Measurements from ENCODE around the gene TADA2A. TPM values are rescaled to one million over a fixed set of nuclear protein-coding genes. Genes with fewer than 3 reads are reported as not detected.
"Not testable (repeated sequence)": the region's sequence is repeated elsewhere in the genome, so short reads cannot be mapped to it uniquely, and the experiment has no call there.

TADA2A gene
- total and polyA plus RNA-seq, 2 donors: 12.4 to 33.9 TPM

DNA sequence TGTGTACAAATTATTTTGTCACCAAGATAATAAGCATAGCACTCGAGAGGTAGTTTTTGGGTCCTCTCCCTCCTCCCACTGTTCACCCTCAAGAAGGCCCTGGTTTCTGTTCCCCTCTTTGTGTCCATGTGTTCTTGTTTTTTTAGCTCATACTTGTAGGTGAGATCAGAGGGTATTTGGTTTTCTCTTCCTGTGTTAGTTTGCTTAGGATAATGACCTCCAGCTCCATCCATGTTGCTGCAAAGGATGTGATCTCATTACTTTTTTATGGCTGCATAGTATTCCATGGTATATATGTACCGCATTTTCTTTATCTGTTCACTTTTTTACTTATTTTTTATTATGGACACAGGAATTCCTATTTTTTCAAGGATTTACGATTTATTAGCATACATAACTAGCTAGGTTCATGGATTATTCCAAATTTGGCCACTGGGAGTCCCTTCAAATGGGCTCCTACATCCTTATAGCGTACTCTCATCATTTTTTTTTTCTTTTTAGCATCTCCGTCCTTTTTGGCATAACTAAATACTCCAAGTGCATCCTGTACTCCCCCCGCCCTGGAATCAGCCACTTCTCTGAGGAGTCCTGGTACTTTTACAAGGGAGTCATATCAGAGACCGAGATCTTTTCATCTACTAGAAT, 7.3 kb downstream of the TADA2A start:
- H3K36me3 ChIP-seq (ENCODE audit: insufficient read depth): no peaks in the 10 kb centered on the region
- WGBS: 96% methylated on average over 7 of the region's 7 CpGs
- DNase-seq (ENCODE audit: extremely low spot score): no peak
- no peak overlapping the region for H3K4me3 ChIP-seq (ENCODE audit: low read depth, low read length)
- no peaks in the 10 kb centered on the region for H3K4me1 ChIP-seq (ENCODE audit: insufficient read depth)
- H3K27ac ChIP-seq (ENCODE audit: low read depth): no peak overlapping the region

DNA sequence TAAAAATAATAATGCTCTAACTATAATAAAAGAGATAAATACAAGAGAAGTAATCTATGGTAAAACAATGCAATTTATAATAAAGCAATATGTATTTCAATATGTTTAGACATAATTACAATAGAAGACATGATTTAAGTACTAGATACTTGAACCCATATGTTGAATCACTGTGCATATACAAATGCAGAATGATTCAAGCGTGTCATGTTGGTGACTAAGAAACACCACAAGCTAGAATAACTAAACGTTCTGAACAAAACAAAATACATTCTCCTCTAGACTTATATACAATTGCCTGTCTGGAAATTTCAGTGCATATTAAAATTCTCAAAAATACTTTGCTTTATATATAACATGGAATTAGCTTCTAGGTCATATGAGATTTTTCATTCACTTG, 11.2 kb downstream of the TADA2A start:
- H3K36me3 ChIP-seq (ENCODE audit: insufficient read depth): peaks cover 1% of the 10 kb centered on the region
- DNase-seq (ENCODE audit: extremely low spot score): no peak
- no peak overlapping the region for H3K4me3 ChIP-seq (ENCODE audit: low read depth, low read length)
- 84% methylated on average over 2 of the region's 2 CpGs for WGBS
- no peaks in the 10 kb centered on the region for H3K4me1 ChIP-seq (ENCODE audit: insufficient read depth)
- no peak overlapping the region for H3K27ac ChIP-seq (ENCODE audit: low read depth)

DNA sequence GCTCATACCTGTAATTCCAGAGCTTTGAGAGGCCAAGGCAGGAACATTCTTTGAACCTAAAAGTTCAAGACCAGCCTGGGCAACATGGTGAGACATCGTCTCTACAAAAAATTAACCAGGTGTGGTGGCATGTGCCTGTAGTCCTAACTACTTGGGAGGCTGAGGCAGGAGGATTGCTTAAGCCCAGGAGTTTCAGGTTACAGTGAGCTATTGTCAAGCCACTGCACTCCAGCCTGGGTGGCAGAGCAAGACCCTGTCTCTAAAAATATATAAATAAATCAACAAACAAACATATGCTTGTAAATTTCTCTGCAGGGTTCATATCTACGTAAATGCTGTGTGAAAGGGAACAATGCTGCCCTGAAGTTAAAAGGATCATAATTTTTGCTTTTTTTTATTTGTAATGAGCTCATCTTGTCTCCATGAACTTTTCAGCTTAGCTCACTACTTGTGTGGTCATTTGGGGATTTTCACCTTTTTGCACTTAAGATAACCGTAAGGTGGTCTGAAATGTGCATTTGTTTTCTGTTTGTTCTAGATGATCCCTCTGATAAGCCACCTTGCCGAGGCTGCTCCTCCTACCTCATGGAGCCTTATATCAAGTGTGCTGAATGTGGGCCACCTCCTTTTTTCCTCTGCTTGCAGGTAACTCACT, 16.4 kb downstream of the TADA2A start:
- no peak for DNase-seq (ENCODE audit: extremely low spot score)
- Histone ChIP-seq H3K27ac (ENCODE audit: low read depth) (no peak overlapping the region), H3K4me1 (ENCODE audit: insufficient read depth) (no peaks in the 10 kb centered on the region), H3K36me3 (ENCODE audit: insufficient read depth) (peaks cover 10% of the 10 kb centered on the region), H3K4me3 (ENCODE audit: low read depth, low read length) (no peak overlapping the region)
- 57% methylated on average over 4 of the region's 4 CpGs for WGBS

DNA sequence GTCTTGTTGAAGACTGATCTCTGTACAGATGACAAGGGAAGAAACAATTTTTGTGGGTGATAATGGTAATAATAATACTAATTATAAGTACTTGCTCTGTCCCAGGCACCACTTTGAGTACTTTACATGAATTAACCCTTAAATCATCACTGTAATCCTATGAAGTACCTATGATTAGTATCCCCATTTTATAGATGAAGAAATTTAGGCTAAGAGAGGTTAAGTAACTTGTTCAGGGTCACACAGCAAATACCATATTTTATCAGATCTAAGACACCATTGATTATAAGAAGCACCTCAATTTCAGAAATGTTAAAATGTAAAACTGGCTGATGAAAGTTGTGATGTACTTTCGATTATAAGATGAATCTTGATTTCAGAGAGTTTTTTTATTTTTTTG, 18.6 kb downstream of the TADA2A start:
- WGBS: 97% methylated on average over 1 of the region's 1 CpG
- Histone ChIP-seq H3K36me3 (ENCODE audit: insufficient read depth) (peaks cover 12% of the 10 kb centered on the region), H3K4me1 (ENCODE audit: insufficient read depth) (no peaks in the 10 kb centered on the region), H3K4me3 (ENCODE audit: low read depth, low read length) (no peak overlapping the region), H3K27ac (ENCODE audit: low read depth) (no peak overlapping the region)
- no peak for DNase-seq (ENCODE audit: extremely low spot score)

DNA sequence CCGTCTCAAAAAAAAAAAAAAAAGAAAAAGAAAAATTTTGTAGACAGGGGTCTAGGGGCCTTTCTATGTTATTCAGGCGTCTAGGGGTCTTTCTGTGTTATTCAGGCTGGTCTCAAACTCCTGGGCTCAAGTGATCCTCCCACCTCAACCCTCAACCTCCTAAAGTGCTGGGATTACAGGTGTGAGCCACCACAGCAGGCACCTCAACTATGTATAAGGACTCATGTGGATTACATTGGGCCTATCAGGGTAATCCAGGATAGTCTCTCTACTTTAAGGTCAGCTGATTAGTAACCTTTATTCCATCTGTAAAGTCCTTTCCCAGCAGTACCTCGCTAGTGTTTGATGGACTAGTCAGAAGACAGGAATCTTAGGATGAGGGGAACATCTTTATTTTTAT, 22.4 kb downstream of the TADA2A start:
- Histone ChIP-seq H3K4me1 (ENCODE audit: insufficient read depth) (no peaks in the 10 kb centered on the region), H3K36me3 (ENCODE audit: insufficient read depth) (peaks cover 11% of the 10 kb centered on the region), H3K4me3 (ENCODE audit: low read depth, low read length) (no peak overlapping the region), H3K27ac (ENCODE audit: low read depth) (no peak overlapping the region)
- no peak for DNase-seq (ENCODE audit: extremely low spot score)
- 96% methylated on average over 3 of the region's 3 CpGs for WGBS

DNA sequence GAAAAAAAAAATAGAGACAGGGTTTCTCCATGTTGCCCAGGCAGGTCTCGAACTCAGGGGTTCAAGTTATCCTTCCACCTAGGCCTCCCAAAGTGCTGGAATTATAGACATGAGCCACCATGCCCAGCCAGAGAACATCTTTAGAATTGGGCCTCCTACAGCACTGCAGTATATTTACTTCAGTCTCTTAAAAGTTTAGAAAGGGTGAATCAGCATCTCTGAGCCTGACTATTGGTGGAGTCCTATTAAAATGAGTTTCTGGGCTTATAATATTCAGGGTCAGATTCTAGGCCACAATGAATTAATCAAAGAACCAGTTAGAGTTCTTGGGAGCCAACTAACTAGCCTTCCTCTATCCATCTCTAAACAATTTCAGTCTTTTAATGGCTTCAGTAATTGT, 22.8 kb downstream of the TADA2A start:
- 92% methylated on average over 1 of the region's 1 CpG for WGBS
- Histone ChIP-seq H3K4me3 (ENCODE audit: low read depth, low read length) (no peak overlapping the region), H3K27ac (ENCODE audit: low read depth) (no peak overlapping the region), H3K4me1 (ENCODE audit: insufficient read depth) (no peaks in the 10 kb centered on the region), H3K36me3 (ENCODE audit: insufficient read depth) (peaks cover 9% of the 10 kb centered on the region)
- no peak for DNase-seq (ENCODE audit: extremely low spot score)

DNA sequence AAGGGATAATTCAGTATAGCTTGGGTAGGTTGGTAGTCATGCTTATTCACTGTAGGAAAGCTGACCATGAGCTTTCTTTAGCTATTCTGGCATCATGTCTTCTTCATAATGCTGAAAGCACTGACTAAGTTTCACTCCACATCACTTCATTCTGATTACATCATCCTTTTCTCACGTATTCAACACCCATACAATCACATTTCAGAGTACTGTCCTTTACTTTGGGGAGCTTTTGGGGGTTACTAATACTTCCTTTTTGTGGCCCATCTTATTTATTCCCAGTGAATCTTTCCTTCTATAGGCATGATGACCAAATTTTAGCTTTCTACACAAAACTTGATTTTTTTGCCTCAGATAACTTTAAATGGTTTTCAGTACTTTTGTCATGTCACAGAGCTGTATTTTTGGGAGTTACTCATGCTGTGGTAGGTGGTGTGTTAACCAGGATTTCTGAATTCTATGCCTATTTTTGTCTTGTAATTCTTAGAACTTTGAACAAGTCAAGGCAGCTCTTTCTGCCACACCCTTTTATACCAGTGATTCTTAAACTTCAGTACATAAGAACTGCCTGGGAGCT, 23.5 kb downstream of the TADA2A start:
- H3K36me3 ChIP-seq (ENCODE audit: insufficient read depth): peaks cover 7% of the 10 kb centered on the region
- 53% methylated on average over 1 of the region's 1 CpG for WGBS
- no peak for DNase-seq (ENCODE audit: extremely low spot score)

DNA sequence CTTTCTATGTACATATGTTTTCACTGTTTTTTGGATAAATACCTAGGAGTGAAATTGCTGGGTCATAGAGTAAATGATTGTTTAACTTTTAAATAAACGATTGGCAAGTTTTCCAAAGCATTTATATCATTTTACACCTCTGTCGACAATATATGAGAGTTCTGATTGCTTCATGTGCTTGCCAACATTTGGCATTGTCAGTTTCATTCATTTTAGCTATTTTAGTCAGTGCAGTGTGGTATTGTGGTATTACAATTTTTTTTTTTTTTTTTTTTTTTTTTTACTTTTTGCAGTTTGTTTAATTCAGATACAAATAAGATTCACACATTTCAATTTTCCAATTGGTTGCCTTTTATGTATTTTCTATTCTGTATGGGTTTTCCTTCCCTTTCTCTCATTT, 26.0 kb downstream of the TADA2A start:
- Histone ChIP-seq H3K36me3 (ENCODE audit: insufficient read depth) (peaks cover 4% of the 10 kb centered on the region), H3K4me3 (ENCODE audit: low read depth, low read length) (no peak overlapping the region), H3K4me1 (ENCODE audit: insufficient read depth) (no peaks in the 10 kb centered on the region), H3K27ac (ENCODE audit: low read depth) (no peak overlapping the region)
- 97% methylated on average over 2 of the region's 2 CpGs for WGBS
- no peak for DNase-seq (ENCODE audit: extremely low spot score)

More for the DNA sequence above, 23.5 kb downstream of the TADA2A start:
- Histone ChIP-seq H3K4me3 (ENCODE audit: low read depth, low read length) (no peak overlapping the region), H3K27ac (ENCODE audit: low read depth) (peak overlapping the region; percentile 50), H3K4me1 (ENCODE audit: insufficient read depth) (no peaks in the 10 kb centered on the region)

DNA sequence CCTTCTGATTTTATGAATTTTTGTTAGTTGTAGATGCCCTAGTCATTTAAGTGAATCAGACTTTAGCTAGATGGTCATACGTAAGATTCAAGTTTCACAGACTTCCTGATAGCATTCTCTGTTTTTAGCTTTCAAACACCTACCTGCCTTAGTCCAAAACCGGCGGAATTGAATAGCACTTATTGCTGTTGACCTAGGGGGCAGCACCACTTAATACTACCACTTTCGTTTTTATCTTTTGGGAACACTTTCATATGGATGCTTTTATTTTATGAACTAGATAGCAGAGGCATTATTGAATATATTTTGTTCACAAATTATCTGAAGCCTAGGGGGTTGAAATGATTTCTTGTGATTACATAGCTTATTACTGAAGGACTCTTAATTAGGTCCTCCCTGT, 31.5 kb downstream of the TADA2A start:
- DNase-seq (ENCODE audit: extremely low spot score): no peak
- Histone ChIP-seq H3K36me3 (ENCODE audit: insufficient read depth) (peaks cover 6% of the 10 kb centered on the region), H3K4me1 (ENCODE audit: insufficient read depth) (no peaks in the 10 kb centered on the region), H3K4me3 (ENCODE audit: low read depth, low read length) (no peak overlapping the region), H3K27ac (ENCODE audit: low read depth) (no peak overlapping the region)
- 79% methylated on average over 4 of the region's 4 CpGs for WGBS

DNA sequence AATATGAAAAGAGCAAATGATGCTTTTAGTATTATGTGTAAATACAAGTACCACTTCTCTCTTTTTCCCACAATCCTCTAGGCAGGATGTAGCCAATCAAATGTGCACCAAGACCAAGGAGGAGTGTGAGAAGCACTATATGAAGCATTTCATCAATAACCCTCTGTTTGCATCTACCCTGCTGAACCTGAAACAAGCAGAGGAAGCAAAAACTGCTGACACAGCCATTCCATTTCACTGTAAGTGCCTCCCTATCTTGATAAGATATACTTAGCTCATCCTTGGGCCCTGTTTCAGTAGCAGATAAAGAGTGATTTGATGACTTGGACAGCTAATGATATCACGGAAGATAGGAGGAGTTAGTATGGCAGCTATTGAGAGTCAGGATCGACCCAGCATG, 33.7 kb downstream of the TADA2A start:
- Histone ChIP-seq H3K36me3 (ENCODE audit: insufficient read depth) (peaks cover 4% of the 10 kb centered on the region), H3K27ac (ENCODE audit: low read depth) (no peak overlapping the region), H3K4me1 (ENCODE audit: insufficient read depth) (no peaks in the 10 kb centered on the region), H3K4me3 (ENCODE audit: low read depth, low read length) (no peak overlapping the region)
- DNase-seq (ENCODE audit: extremely low spot score): no peak
- 91% methylated on average over 2 of the region's 2 CpGs for WGBS

DNA sequence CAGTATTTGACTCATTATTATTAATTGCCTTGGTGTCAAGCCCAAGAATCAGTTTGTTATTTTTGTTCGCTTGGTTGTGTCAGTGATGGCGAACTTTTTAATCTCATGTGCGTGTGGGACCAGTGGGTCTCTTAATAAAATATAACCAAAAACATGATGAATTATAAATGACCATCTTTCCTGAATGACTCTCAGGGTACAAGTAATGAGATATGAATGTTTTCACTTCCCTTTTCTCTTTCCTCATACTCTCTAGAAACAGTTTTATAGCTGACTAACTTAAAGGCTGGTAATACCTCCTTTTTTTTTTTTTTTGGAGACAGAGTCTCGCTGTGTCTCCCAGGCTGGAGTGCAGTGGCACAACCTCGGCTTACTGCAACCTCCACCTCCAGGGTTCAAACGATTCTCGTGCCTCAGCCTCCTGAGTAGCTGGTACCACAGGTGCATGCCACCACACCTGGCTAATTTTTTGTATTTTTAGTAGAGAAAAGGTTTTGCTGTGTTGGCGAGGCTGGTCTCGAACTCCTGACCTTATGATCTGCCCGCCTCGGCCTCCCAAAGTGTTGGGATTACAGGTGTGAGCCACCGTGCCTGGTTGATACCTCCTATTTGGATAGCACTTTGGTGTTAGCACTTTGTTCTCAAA, 34.8 kb downstream of the TADA2A start:
- H3K4me1 ChIP-seq (ENCODE audit: insufficient read depth); H3K36me3 ChIP-seq (ENCODE audit: insufficient read depth); H3K27ac ChIP-seq (ENCODE audit: low read depth); DNase-seq (ENCODE audit: extremely low spot score); H3K4me3 ChIP-seq (ENCODE audit: low read depth, low read length): not testable (repeated sequence)
- whole genome bisulfite sequencing: 92% methylated on average over 12 of the region's 12 CpGs

DNA sequence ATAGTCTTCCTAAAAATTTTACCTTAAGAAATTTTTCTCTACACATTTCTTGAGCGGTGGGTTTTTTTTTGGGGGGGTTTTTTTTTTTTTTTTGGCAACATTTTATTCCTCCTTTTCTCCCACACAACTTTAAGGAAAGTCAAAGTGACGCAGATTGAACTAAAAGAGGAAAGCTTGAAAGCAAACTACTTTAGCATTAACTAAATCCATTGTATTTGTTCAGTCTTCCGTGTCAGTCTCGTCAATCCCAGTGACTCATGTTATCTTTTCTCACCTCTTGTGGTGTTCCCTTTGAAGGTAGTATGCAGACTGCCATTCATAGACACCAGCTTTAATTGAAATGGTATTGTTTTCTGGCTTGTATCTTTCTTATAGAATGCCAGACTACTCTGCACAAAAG, 39.3 kb downstream of the TADA2A start:
- H3K4me3 ChIP-seq (ENCODE audit: low read depth, low read length): no peak overlapping the region
- no peak for DNase-seq (ENCODE audit: extremely low spot score)
- no peak overlapping the region for H3K27ac ChIP-seq (ENCODE audit: low read depth)
- peaks cover 3% of the 10 kb centered on the region for H3K36me3 ChIP-seq (ENCODE audit: insufficient read depth)
- WGBS: 92% methylated on average over 4 of the region's 4 CpGs
- no peaks in the 10 kb centered on the region for H3K4me1 ChIP-seq (ENCODE audit: insufficient read depth)

DNA sequence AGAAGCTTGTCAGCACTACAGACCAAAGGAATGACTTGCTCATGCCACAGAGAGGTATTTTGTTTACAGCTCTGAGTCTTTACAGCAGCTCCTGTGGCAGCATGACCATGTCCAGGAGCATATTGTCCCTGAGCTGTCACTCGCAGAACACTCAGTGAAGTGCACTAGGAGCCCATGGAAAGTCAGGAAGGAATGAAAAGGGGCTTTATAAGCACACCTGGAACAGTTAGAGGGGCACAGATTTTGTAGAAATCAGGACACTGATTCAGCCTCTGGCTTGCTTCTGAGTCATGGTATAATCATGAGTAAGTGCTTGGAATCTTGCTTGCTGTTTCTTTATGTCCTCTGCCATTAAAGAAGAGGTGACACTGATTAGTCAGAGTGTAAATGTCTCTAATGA, 41.0 kb downstream of the TADA2A start:
- H3K4me3 ChIP-seq (ENCODE audit: low read depth, low read length): no peak overlapping the region
- WGBS: 92% methylated on average over 1 of the region's 1 CpG
- peaks cover under 1% of the 10 kb centered on the region for H3K36me3 ChIP-seq (ENCODE audit: insufficient read depth)
- no peaks in the 10 kb centered on the region for H3K4me1 ChIP-seq (ENCODE audit: insufficient read depth)
- DNase-seq (ENCODE audit: extremely low spot score): no peak
- H3K27ac ChIP-seq (ENCODE audit: low read depth): no peak overlapping the region

DNA sequence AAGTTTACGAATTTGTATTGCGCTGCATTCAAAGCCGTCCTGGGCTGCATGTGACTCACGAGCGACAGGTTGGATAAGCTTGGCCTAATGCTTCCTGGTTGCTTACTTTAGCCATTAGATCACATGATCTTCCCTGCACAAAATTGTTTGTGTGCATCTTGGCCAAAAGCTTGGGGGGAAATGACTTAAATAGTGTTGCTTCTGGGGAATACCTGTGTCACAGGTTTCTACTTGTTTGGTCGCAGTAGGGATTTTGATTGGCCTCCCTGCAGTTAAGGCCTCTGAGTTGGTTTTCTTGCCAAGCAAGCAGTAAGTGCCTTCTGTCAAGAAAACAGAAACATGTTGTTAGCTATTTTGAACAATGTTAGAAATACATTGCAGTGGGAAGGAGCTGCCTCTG, 43.4 kb downstream of the TADA2A start:
- WGBS: 78% methylated on average over 6 of the region's 6 CpGs
- no peaks in the 10 kb centered on the region for H3K36me3 ChIP-seq (ENCODE audit: insufficient read depth)
- peak; percentile 28 for DNase-seq (ENCODE audit: extremely low spot score)

More for the DNA sequence above, 43.4 kb downstream of the TADA2A start:
- Histone ChIP-seq H3K4me3 (ENCODE audit: low read depth, low read length) (no peak overlapping the region), H3K27ac (ENCODE audit: low read depth) (no peak overlapping the region), H3K4me1 (ENCODE audit: insufficient read depth) (no peaks in the 10 kb centered on the region)
